Activated T-helper 2 cell treated with anti-CD3 and anti-CD28 coated beads, Interferon-gamma antibody, Interleukin-2, Interleukin-4, amounts not matched to agents 10 μg/mL and 5 μg/mL and 100 μg/mL, durations not matched to agents 14 hours and 24 hours and 36 hours (primary cell): ENCODE results near the gene CBL. TPM values are rescaled to one million over a fixed set of nuclear protein-coding genes. Genes with fewer than 3 reads are reported as not detected.

Experiments
- DNase-seq: peaks from one replicate; pipeline ENCODE4 v3.0.0; 2021; ENCODE audit warnings: low spot score
- H3K27ac Mint-ChIP-seq: one replicate; pipeline ENCODE4 v1.8.0; 2021; ENCODE audit warnings: mixed read lengths
- H3K27me3 Mint-ChIP-seq: one replicate; pipeline ENCODE4 v1.8.0; 2021; ENCODE audit warnings: low read depth, mixed read lengths
- H3K36me3 Mint-ChIP-seq: one replicate; pipeline ENCODE4 v1.8.0; 2021; ENCODE audit warnings: low read depth, mixed read lengths
- H3K4me1 Mint-ChIP-seq: one replicate; pipeline ENCODE4 v1.8.0; 2021; ENCODE audit warnings: low read depth, mixed read lengths
- H3K4me3 Mint-ChIP-seq: one replicate; pipeline ENCODE4 v1.8.0; 2021; ENCODE audit warnings: low read depth, mild to moderate bottlenecking, moderate library complexity, mixed read lengths
- H3K9me3 Mint-ChIP-seq: one replicate; pipeline ENCODE4 v1.8.0; 2021; ENCODE audit warnings: mixed read lengths
- intact Hi-C: fragments of 100-400 bp; cut with micrococcal nuclease; formaldehyde crosslinking; loops from one replicate; pipeline ENCODE4 v1.15.1; 2023
- total RNA-seq: library from RNA; stranded (reverse); gene quantifications from 2 replicates; pipeline ENCODE4 v1.2.3, GENCODE V29; 2022

CBL gene
- total RNA-seq, 1 donor from 2014 or later, result 38.6 TPM

- peaks cover 1% of the 10 kb centered on the region for H3K4me1 Mint-ChIP-seq
- H3K36me3 Mint-ChIP-seq, result no peaks in the 10 kb centered on the region
- H3K4me3 Mint-ChIP-seq, result peak overlapping the region; percentile 56
- intact Hi-C loops, result no loop called here
- H3K9me3 Mint-ChIP-seq, result no peaks in the 10 kb centered on the region
- no peak overlapping the region for H3K27ac Mint-ChIP-seq
- H3K27me3 Mint-ChIP-seq, result peaks cover 25% of the 10 kb centered on the region
- no peak for DNase-seq
Observed at GRCh38 chr11:119315131-119316015, 109.2 kb downstream of the CBL start.

GRCh38 chr11:119316016-119316728 is 110.0 kb downstream of the CBL start:
- no peaks in the 10 kb centered on the region for H3K36me3 Mint-ChIP-seq
- intact Hi-C loops, result no loop called here

GRCh38 chr11:119316729-119317591 is 110.8 kb downstream of the CBL start, which contains the start of gene MCAM:
TSS of gene MCAM (minus strand) at chr11:119317130. CDS start at chr11:119317101, 29 bp downstream.
- Mint-ChIP-seq H3K36me3 (no peaks in the 10 kb centered on the region), H3K9me3 (no peaks in the 10 kb centered on the region), H3K4me1 (peaks cover 7% of the 10 kb centered on the region), H3K4me3 (peak within 1 kb of the TSS; percentile 56), H3K27me3 (peaks cover 25% of the 10 kb centered on the region), H3K27ac (no peak within 1 kb of the TSS)
- DNase-seq, result no peak
- intact Hi-C loops, result no loop called here

More at GRCh38 chr11:119316016-119316728, 110.0 kb downstream of the CBL start:
- H3K27ac Mint-ChIP-seq, result no peak overlapping the region
- peaks cover 1% of the 10 kb centered on the region for H3K4me1 Mint-ChIP-seq
- peaks cover 25% of the 10 kb centered on the region for H3K27me3 Mint-ChIP-seq
- no peak for DNase-seq
- H3K4me3 Mint-ChIP-seq, result peak overlapping the region; percentile 56
- no peaks in the 10 kb centered on the region for H3K9me3 Mint-ChIP-seq

GRCh38 chr11:119317592-119318239 is 111.6 kb downstream of the CBL start:
- peaks cover 25% of the 10 kb centered on the region for H3K27me3 Mint-ChIP-seq
- H3K36me3 Mint-ChIP-seq, result no peaks in the 10 kb centered on the region
- peak overlapping the region; percentile 13 for H3K4me3 Mint-ChIP-seq
- H3K27ac Mint-ChIP-seq, result no peak overlapping the region
- intact Hi-C loops, result no loop called here
- no peaks in the 10 kb centered on the region for H3K9me3 Mint-ChIP-seq
- peaks cover 12% of the 10 kb centered on the region for H3K4me1 Mint-ChIP-seq
- no peak for DNase-seq

- H3K9me3 Mint-ChIP-seq, result no peaks in the 10 kb centered on the region
- no peak for DNase-seq
- H3K36me3 Mint-ChIP-seq, result no peaks in the 10 kb centered on the region
- H3K4me1 Mint-ChIP-seq, result peaks cover 13% of the 10 kb centered on the region
- intact Hi-C loops, result no loop called here
- peak overlapping the region; percentile 48 for H3K4me3 Mint-ChIP-seq
- H3K27ac Mint-ChIP-seq, result peak overlapping the region; percentile 82
- H3K27me3 Mint-ChIP-seq, result peaks cover 25% of the 10 kb centered on the region
Observed at GRCh38 chr11:119318240-119319135, 112.3 kb downstream of the CBL start.

- intact Hi-C loops, result no loop called here
- H3K36me3 Mint-ChIP-seq, result no peaks in the 10 kb centered on the region
- peaks cover 16% of the 10 kb centered on the region for H3K4me1 Mint-ChIP-seq
- no peak for DNase-seq
- H3K9me3 Mint-ChIP-seq, result no peaks in the 10 kb centered on the region
- H3K4me3 Mint-ChIP-seq, result peak overlapping the region; percentile 48
- H3K27ac Mint-ChIP-seq, result peak overlapping the region; percentile 82
- H3K27me3 Mint-ChIP-seq, result peaks cover 23% of the 10 kb centered on the region
Observed at GRCh38 chr11:119319136-119319699, 113.1 kb downstream of the CBL start.

- peaks cover 19% of the 10 kb centered on the region for H3K27me3 Mint-ChIP-seq
Observed at GRCh38 chr11:119319700-119320239, 113.6 kb downstream of the CBL start.

GRCh38 chr11:119320240-119320775 is 114.2 kb downstream of the CBL start:
- Mint-ChIP-seq H3K27me3 (peaks cover 17% of the 10 kb centered on the region), H3K4me1 (peaks cover 16% of the 10 kb centered on the region), H3K27ac (no peak overlapping the region), H3K36me3 (no peaks in the 10 kb centered on the region), H3K9me3 (no peaks in the 10 kb centered on the region), H3K4me3 (no peak overlapping the region)
- DNase-seq, result no peak
- intact Hi-C loops, result loop anchor here (2.0 to 5.0 kb wide), 2 partner anchors 14 to 113 kb away; partner anchors contain the start of genes CBL and RNF26

More at GRCh38 chr11:119319700-119320239, 113.6 kb downstream of the CBL start:
- peaks cover 16% of the 10 kb centered on the region for H3K4me1 Mint-ChIP-seq
- H3K4me3 Mint-ChIP-seq, result peak overlapping the region; percentile 69
- intact Hi-C loops, result loop anchor here (2.0 to 5.0 kb wide), 2 partner anchors 15 to 112 kb away; partner anchors contain the start of genes CBL and RNF26
- H3K36me3 Mint-ChIP-seq, result no peaks in the 10 kb centered on the region
- H3K9me3 Mint-ChIP-seq, result no peaks in the 10 kb centered on the region
- DNase-seq, result no peak
- peak overlapping the region; percentile 44 for H3K27ac Mint-ChIP-seq

- intact Hi-C loops, result loop anchor here (2.0 to 5.0 kb wide), 2 partner anchors 14 to 114 kb away; partner anchors contain the start of genes CBL and RNF26
- DNase-seq, result peak; percentile 63
- Mint-ChIP-seq H3K4me1 (peaks cover 16% of the 10 kb centered on the region), H3K36me3 (no peaks in the 10 kb centered on the region), H3K27ac (peak overlapping the region; percentile 83), H3K27me3 (peaks cover 12% of the 10 kb centered on the region), H3K9me3 (no peaks in the 10 kb centered on the region), H3K4me3 (peak overlapping the region; percentile 79)
Observed at GRCh38 chr11:119320776-119321524, 114.8 kb downstream of the CBL start.

GRCh38 chr11:119322360-119322739 is 116.2 kb downstream of the CBL start:
- no peak for DNase-seq
- Mint-ChIP-seq H3K27ac (no peak overlapping the region), H3K9me3 (no peaks in the 10 kb centered on the region)

More at GRCh38 chr11:119322360-119322739, 116.2 kb downstream of the CBL start:
- intact Hi-C loops, result loop anchor here (5.0 kb wide), 1 partner anchor 115 kb away; the partner anchor contains the start of gene CBL
- peaks cover 12% of the 10 kb centered on the region for H3K27me3 Mint-ChIP-seq
- H3K36me3 Mint-ChIP-seq, result no peaks in the 10 kb centered on the region
- no peak overlapping the region for H3K4me3 Mint-ChIP-seq
- H3K4me1 Mint-ChIP-seq, result peaks cover 16% of the 10 kb centered on the region
